SK-N-MC (cell line): ENCODE results near the gene MKLN1.

Experiments used
- EZH2 ChIP-seq: fragments of 200-600 bp; sonication (generic); IDR thresholded peaks from one replicate; pipeline ENCODE4 v1.6.1; 2017; ENCODE audit warnings: antibody characterized with exemption
- FOXP2 ChIP-seq: optimal IDR thresholded peaks from 2 replicates; pipeline ENCODE3; 2011; ENCODE audit warnings: mild to moderate bottlenecking, moderate library complexity; ENCODE audit not compliant: insufficient read depth; ENCODE audit errors: extremely low read length, control extremely low read depth
- POLR2AphosphoS5 ChIP-seq: IDR thresholded peaks from 2 replicates; pipeline ENCODE4 v1.6.1; 2012; ENCODE audit warnings: mild to moderate bottlenecking, low read depth, low read length, borderline replicate concordance

DNA sequence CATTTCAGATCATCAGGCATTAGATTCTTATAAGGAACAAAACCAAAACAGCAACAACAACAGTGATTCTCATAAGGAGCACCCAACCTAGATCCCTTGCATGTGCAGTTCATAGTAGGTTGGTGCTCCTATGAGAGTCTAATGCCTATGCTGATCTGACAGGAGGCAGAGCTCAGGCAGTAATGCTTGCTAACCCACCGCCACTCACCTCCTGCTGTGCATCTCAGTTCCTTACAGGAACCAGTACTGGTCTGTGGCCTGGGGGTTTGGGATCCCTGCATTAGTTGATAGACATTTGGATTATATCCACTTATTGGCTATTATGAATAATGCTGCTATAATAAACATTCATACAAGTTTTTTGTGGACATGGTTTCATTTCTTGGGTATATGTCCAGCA is 14.0 kb downstream of the MKLN1 start:
- TF ChIP-seq EZH2 (no peak), POLR2AphosphoS5 (no peak), FOXP2 (no peak)
